ENCODE data around the gene CUL2.

DNA sequence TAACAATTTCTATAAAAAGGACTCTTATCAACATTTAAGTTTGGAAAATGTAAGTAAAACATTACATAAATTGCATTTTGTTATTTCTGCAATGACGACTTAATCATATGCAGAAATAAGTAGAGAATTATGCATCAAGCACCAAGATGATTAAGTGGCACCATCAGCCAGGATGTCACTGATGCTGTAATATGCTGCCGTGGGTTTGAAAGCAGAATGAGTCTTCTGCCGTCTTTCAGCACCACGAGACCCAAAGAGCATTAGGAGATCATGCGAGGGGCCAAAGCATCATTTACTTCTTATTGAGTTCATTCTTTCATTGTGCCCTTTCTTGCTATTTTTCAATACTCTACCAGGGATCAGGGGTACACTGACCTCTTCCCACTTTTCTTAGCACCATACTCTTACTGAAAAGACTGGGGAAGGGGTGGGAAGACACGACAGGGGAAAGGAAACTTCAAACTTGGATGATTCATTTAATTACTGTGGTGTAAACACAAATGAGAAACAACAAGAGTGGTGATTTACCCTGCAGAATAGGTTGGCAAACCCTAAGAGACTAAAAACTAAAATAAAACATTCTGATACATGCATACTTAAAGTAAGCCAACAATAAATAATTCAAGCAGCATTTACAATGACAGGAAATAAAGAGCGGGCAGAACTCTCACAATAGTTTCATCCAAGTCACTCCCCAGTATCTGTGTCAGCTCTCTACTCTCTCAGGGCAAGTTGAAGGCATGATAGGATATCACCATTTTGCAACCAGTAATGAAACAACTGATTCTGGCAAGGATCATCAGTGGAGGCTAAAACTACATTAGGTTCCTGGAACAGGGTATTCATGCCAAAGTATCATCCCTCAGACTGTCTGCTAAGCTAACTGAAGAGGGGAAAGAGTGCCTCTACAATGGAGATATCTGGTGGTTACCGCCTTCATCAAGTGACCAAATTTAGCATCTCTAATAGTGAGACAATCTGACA, 70.8 kb downstream of the CUL2 start:
- TF ChIP-seq, protein P1, sequence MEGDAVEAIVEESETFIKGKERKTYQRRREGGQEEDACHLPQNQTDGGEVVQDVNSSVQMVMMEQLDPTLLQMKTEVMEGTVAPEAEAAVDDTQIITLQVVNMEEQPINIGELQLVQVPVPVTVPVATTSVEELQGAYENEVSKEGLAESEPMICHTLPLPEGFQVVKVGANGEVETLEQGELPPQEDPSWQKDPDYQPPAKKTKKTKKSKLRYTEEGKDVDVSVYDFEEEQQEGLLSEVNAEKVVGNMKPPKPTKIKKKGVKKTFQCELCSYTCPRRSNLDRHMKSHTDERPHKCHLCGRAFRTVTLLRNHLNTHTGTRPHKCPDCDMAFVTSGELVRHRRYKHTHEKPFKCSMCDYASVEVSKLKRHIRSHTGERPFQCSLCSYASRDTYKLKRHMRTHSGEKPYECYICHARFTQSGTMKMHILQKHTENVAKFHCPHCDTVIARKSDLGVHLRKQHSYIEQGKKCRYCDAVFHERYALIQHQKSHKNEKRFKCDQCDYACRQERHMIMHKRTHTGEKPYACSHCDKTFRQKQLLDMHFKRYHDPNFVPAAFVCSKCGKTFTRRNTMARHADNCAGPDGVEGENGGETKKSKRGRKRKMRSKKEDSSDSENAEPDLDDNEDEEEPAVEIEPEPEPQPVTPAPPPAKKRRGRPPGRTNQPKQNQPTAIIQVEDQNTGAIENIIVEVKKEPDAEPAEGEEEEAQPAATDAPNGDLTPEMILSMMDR (IDR thresholded peaks at IDR 0.05; ENCODE audit: poor library complexity): no peak
- TF ChIP-seq EZH2 (IDR thresholded peaks at IDR 0.05; ENCODE audit: borderline replicate concordance): no peak

Measured in hepatocyte (in vitro differentiated cells).